Heart left ventricle (tissue), 13 donors: Measurements from ENCODE around the gene GNB1.

ENCODE experiments used
- CTCF ChIP-seq, 12 donors: fragments of 200-600 bp; sonication (generic) in 4 of 12; IDR thresholded peaks; one replicate each; pipeline versions ENCODE4 v1.5.0 to v1.8.0; 2018 to 2022; ENCODE audit warnings: antibody characterized with exemption in 12 of 12, mild to moderate bottlenecking in 5 of 12
- POLR2A ChIP-seq, 2 donors: fragments of 450-650 bp; IDR thresholded peaks; one replicate each; pipeline ENCODE4 v1.6.1; 2017; ENCODE audit warnings: antibody characterized with exemption in 2 of 2, mild to moderate bottlenecking in 2 of 2, moderate library complexity in 2 of 2
- donor health status: ischemic (EF 13 %, LVEDD 7.1; RV severe dilation, severe dysfunction).
- donor health status: DM: no; HTN: yes; CAD: no.
- donor health status: DM: no; HTN: no; CAD: no.
- donor health status: ischemic (EF 25% LVEDD 6.9; RV normal size, moderate dysfunction).
- donor health status: ischemic (EF 25% LVEDD 5.7; RV mildly dilated, moderate dysfunction).
- donor health status: ischemic (EF 35%, LVEDD 5.7; RV mildly dilated, moderate dysfunction).
- donor health status: nonischemic (EF 11% LVEDD 7.7; RV severe dilation, severe dysfunction).
- donor health status: DM: yes; HTN: yes; CAD: no.
- donor health status: PGD.
- donor health status: ischemic (EF 29% LVEDD 5.4; RV normal size, mild dysfunction).
- donor health status: nonischemic (EF 23%, LVEDD 6.1; RV moderate dilation, normal function).

GRCh38 chr1:1938276-1938573 lies 47.3 kb upstream of the GNB1 start:
- no peak for TF ChIP-seq CTCF (IDR thresholded peaks at IDR 0.05)
- TF ChIP-seq POLR2A (IDR thresholded peaks at IDR 0.05) = no peak
